ENCODE results near the gene PER1.
"Not testable (repeated sequence)": the region's sequence is repeated elsewhere in the genome, so short reads cannot be mapped to it uniquely, and the experiment has no call there.

Gene PER1

DNA sequence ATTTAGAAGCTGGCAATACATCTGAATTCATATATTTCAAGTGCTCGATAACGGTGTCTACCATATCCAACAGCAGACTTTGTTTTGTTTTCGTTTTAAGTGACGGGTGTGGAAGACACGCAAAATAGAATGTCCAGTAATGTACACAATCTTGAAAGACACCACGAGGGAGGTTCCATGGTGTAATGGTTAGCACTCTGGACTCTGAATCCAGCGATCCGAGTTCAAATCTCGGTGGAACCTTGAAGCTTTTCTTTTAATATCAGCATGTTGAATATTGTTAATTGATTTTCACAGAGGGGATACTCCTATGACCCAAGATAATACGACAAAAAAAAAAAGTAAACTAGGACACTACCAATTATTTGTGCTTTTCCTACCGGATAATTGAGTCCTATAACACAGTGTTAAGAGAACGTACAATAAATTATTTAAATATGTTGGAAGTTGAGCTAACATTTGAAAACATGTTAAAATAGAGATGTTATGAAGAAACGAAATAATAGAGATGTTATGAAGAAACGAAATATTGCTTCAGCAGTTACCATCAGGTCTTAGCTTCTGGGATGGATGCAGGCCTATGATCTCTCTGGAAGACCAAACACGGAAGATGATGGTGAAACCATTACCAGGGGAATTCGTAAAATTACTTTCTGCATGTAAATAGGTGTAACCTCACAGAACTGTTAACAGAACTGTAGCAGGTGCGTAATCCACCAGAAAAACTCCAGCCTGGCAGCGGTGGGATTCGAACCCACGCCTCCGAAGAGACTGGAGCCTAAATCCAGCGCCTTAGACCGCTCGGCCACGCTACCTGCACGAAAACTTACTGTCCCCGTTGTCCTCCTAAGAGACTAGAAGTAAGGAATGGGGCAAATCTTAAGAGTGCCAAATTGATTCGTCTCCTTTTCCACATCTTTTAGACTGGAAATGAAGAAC, 32.4 kb downstream of the PER1 start:
- peak; percentile 86 to 96 for DNase-seq (ENCODE audit: low read depth in 2 of 2)

- DNase-seq (ENCODE audit: low read depth in 2 of 2): peak; percentile 80 to 87
Measured at GRCh38 chr17:8118769-8119580, 33.2 kb downstream of the PER1 start.

DNA sequence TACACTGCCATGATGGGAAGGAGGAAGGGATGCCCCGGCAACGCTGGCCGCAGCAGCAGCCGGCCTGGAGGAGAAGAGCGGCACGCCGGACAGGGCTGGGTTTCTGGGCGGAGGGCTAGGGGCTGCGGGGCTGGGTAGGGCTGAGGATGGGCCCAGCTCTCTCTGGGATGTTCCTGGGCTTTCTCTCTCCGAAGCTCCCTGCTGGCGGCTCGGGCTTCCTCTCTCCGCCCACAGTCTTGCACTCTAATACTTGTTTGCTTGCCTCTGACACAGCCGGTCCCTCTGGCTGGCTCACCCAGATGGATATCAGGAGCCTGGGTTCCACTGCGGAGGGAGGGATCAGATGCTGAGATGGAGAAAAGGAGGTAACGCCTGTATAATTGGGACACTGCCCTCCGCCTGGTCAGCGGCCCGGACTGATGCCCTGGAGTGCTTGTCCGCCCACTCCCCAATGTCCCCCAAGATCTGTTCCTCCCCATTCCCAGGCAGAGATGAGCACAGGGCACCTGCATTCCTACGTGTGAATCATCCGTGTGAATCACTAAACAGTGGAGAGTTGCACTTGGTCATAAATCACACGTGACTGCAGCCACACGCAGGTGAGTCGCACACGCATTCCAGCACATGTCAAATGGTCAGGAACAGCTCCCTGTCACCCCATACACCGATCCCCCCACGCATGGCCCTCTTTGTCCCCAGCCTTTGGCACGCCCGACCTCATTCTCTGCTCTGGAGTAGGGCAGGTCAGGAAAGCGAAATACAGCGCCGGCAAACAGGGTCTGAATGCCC, 34.0 kb downstream of the PER1 start, which contains the start of gene ALOXE3:
Gene ALOXE3 (minus strand): TSS at position 535 of the 789 bp plus-strand sequence. CDS start 524 bp downstream, at position 11.
- no peak for DNase-seq (ENCODE audit: low read depth in 2 of 2)

DNA sequence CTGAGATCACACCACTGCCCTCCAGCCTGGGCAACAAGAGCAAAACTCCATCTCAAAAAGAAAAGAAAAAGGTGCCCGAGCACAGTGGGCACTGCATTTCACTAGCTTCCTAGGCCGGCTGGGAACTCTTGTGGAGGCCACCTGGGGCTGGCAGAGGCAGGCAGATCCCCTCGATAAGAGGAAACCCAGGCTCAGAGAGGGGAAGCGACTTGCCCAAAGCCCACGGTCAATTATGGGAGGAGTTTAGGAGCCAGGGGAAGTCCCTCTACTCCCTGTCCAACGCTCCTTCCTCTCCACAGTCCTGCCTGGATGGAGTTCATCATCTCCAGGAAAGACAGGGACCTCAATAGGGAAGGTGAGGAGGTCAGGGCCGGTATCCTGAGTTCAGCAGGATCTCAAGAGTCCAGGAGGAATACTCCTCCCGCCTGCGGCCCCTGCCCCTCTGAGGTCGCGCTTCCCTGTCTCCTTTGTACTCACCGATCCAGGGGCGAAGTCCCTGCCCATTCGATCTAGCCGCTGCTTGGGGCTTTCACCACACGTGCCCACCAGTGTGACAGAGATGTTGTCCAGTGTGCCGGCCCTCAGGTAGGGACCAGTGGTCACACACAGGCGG, 34.7 kb downstream of the PER1 start:
- DNase-seq (ENCODE audit: low read depth in 2 of 2): no peak

DNA sequence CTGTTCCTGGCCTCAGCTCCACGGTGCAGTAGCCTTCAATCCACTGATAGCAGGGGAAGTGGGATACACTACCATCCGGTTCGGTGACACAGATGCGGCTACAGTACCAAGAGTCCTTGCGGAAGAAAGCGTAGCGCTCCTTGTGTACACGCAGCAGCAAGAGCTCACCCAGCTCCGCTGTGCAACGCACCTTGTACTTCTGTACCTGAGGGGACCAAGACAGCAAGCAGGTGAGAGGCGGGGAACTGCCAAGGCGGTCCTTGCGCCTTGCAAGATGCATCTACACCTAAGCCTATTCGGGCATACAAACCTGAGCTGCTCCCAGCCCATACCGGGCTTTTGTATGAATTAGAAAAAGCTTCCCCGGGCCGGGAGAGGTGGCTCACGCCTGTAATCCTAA, 35.4 kb downstream of the PER1 start:
- no peak for DNase-seq (ENCODE audit: low read depth in 2 of 2)

DNA sequence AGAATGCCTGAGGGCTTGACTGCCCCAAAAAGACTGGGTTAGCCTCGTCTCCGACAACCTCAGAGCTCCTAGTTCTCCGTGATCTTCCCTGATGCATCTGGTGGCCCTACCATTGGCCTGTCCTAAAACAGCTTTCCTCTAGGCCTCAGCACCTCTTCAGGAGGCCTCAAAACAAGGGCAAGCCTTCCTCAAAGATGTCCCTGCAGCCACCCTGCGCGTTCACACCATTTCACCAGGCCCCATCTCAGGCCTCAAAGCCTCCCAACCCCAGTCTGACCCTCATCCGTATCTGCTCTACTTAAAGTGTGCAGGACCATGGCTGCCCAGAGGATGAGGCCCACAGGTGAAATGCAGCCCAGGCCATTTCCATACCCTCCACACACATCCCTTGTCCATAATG, 41.3 kb downstream of the PER1 start:
- DNase-seq (ENCODE audit: low read depth in 2 of 2): no peak

- DNase-seq (ENCODE audit: low read depth in 2 of 2): no peak
Measured at GRCh38 chr17:8110456-8110804, 41.8 kb downstream of the PER1 start.

GRCh38 chr17:8109661-8110455, 42.3 kb downstream of the PER1 start:
- peak; percentile 71 to 74 for DNase-seq (ENCODE audit: low read depth in 2 of 2)

DNA sequence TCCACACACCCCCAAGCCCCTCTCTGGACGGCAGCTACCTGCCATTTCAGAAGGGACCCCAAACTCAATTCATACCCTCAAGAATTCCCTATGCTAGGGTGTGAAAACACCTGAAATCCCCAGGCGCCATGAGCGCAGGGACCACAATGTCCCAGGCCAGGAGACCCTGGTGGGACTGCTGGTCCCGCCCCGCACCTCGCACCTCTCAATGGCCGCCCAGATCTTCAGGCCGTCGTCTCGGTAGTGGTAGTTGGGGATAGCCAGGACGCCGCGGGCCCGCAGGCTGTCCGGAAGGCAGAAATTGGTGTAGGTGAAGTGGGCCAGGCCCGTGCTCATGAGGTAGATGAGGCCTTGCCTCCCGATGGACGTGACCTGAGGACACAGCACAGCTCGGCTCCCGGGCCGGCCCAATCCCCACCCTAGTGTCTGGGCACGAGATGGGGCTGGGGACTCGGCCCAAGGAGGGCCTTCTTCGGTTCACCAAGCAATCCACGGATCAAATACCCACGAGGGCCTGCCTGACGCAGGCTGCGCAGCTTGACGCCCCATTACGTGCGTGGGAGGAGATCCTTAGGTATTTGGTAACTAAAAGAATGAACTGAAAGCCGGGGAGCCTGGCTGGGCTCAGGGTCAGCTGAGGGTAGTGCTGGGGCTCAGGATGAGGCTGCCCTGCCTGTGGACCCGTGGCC, 43.1 kb downstream of the PER1 start:
- no peak for DNase-seq (ENCODE audit: low read depth in 2 of 2)

- DNase-seq (ENCODE audit: low read depth in 2 of 2): not testable (repeated sequence)
Measured at GRCh38 chr17:8106980-8107379, 45.2 kb downstream of the PER1 start.

GRCh38 chr17:8105957-8106398, 46.2 kb downstream of the PER1 start:
- no peak for DNase-seq (ENCODE audit: low read depth in 2 of 2)

DNA sequence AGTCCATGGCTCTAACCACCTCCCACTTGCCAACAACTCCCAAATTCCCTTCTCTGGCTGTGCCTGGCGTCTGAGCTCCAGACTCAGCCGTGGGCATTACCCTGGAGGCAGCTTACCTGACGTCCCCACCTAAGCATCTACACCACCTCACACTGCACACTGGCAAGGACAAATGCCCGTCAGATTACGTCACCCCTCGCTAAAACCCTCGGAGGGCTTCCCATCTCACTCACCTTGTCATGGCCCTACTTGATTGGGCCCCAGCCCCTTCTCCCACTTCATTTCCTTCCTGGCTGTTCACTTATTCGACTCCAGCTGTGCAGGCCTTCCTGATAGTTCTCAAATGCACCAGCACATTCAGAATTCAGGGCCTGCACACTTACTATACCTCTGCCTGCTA, 47.3 kb downstream of the PER1 start:
- no peak for DNase-seq (ENCODE audit: low read depth in 2 of 2)

GRCh38 chr17:8103549-8103948, 48.7 kb downstream of the PER1 start:
- no peak for DNase-seq (ENCODE audit: low read depth in 2 of 2)

- no peak for DNase-seq (ENCODE audit: low read depth in 2 of 2)
Measured at GRCh38 chr17:8101721-8102120, 50.5 kb downstream of the PER1 start.

GRCh38 chr17:8100763-8101162, 51.4 kb downstream of the PER1 start:
- DNase-seq (ENCODE audit: low read depth in 2 of 2): no peak

GRCh38 chr17:8100111-8100510, 52.1 kb downstream of the PER1 start:
- no peak for DNase-seq (ENCODE audit: low read depth in 2 of 2)

DNA sequence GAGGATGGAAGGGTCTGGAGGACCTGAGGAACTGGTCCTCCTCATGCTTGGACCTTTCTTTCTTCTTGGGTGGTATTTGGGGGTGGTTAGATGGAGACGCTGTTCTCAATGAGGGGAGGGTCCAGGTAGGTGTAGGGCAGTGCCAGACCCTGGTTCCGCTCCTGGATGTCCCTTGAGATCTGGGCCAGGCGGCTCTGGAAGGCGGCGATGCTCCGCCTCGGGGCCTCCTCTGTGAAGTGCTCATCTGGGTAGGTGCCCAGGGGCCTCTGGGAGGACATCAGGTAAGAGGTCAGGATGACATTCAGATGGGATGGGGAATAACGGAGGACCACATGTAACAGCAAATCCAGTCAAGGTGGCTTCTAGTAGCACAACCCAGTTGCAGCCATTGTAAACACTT, 55.7 kb downstream of the PER1 start:
- DNase-seq (ENCODE audit: low read depth in 2 of 2): no peak

- DNase-seq (ENCODE audit: low read depth in 2 of 2): no peak
Measured at GRCh38 chr17:8095361-8095760, 56.8 kb downstream of the PER1 start.

GRCh38 chr17:8091033-8091687, 61.0 kb downstream of the PER1 start:
- no peak for DNase-seq (ENCODE audit: low read depth in 2 of 2)

Measured in stimulated activated CD4-positive, alpha-beta T cell treated with anti-CD3 and anti-CD28 coated beads, Interleukin-4, amount 100 ng/mL, for 48 hours (primary cell).